ENCODE measurements around the gene MAD1L1. TPM values are rescaled to one million over a fixed set of nuclear protein-coding genes. Genes with fewer than 3 reads are reported as not detected.

The MAD1L1 gene
- total and polyA plus RNA-seq, 2 of the 4 experiments (the other 2 are of a cell fraction) = 29.0 to 40.9 TPM

GRCh38 chr7:1939434-1940401 is 293.0 kb downstream of the MAD1L1 start:
- Histone ChIP-seq H3K14ac (replicated peaks; ENCODE audit: low read depth, low read length) (no peak overlapping the region), H2AK5ac (ENCODE audit: low read depth, low read length) (no peak overlapping the region; the same call in 1 of the 2 replicates), H3K79me1 (ENCODE audit: low read depth in 1 of 2, low read length in 2 of 2) (peaks cover 0 to 5% of the 10 kb centered on the region in 2 experiments; a peak in 2 of 4 replicates), H3K27ac (ENCODE audit: insufficient read depth, low read length) (no peak overlapping the region), H3K18ac (ENCODE audit: low read depth, low read length) (no peak overlapping the region), H2BK20ac (ENCODE audit: low read depth, low read length) (no peak overlapping the region), H3K23ac (ENCODE audit: low read depth, low read length) (no peak overlapping the region), H2AFZ (replicated peaks; ENCODE audit: low read length, poor library complexity) (no peak overlapping the region), H3K4me3 (ENCODE audit: insufficient read depth, low read depth, low read length) (no peak overlapping the region), H3K4me1 (ENCODE audit: control insufficient read depth, insufficient read depth, low read length) (peaks cover 4% of the 10 kb centered on the region), H3K9me3 (ENCODE audit: control insufficient read depth, insufficient read depth, low read length) (no peaks in the 10 kb centered on the region), H3K56ac (ENCODE audit: extremely low read depth, insufficient read depth, low read length) (no peak overlapping the region), H3K9me1 (ENCODE audit: insufficient read depth, low read length) (0 out of 2 replicates have a peak, but pooled peaks cover 6% of the 10 kb centered on the region), H4K8ac (ENCODE audit: low read depth in 2 of 2, low read length in 2 of 2) (no peak overlapping the region), H2AK9ac (replicated peaks; ENCODE audit: low read depth, low read length, poor library complexity) (peak overlapping the region; percentile 55), H4K5ac (ENCODE audit: low read depth, low read length) (no peak overlapping the region), H3K27me3 (ENCODE audit: control insufficient read depth, insufficient read depth, low read length) (no peaks in the 10 kb centered on the region), H3K36me3 (ENCODE audit: control insufficient read depth, insufficient read depth, low read length) (peaks cover 2% of the 10 kb centered on the region; the same call in 1 of the 2 replicates), H2BK15ac (ENCODE audit: low read depth, low read length) (no peak overlapping the region), H2BK120ac (ENCODE audit: low read depth, low read length) (no peak overlapping the region), H4K91ac (ENCODE audit: insufficient read depth, low read depth, low read length) (no peak overlapping the region), H4K20me1 (ENCODE audit: insufficient read depth, low read length) (no peaks in the 10 kb centered on the region), H2BK5ac (ENCODE audit: low read depth, low read length, poor library complexity, severe bottlenecking) (no peak overlapping the region), H3K4me2 (ENCODE audit: low read depth, low read length) (no peak overlapping the region), H3K4ac (ENCODE audit: low read depth, low read length) (0 out of 2 replicates have a peak overlapping the region, but pooled peaks have one; percentile 48), H3K9ac (ENCODE audit: low read depth, low read length) (no peak overlapping the region)
- 97% methylated on average over 6 of the region's 28 CpGs; no CpG with 5 or more reads in 1 of the 2 experiments for WGBS, 2 experiments (ENCODE audit: extremely low coverage in 2 of 2, insufficient read length in 1 of 2)
- BruUV-seq (replicated peaks) = no TSS peak
- intact Hi-C loops (cut with micrococcal nuclease) = no loop called here
- dilution Hi-C loops (cut with HindIII; ENCODE audit: low sequenced_read_pairs, unreplicated experiment) = no loop called here
- POLR2A ChIA-PET (ENCODE audit: unreplicated experiment) = no interaction called here
- CTCF ChIA-PET = no interaction called here
- in situ Hi-C loops (cut with MboI; ENCODE audit: low sequenced_read_pairs) = no loop called here
- DNase-seq (no peak), ATAC-seq (ENCODE audit: low read depth) (no peak)
- TF ChIP-seq CHD1 (IDR thresholded peaks at IDR 0.05; ENCODE audit: low read depth, low read length) = no peak
- TF ChIP-seq RCOR1 (IDR thresholded peaks at IDR 0.05; ENCODE audit: insufficient replicate concordance, low read length) = no peak
- no peak for TF ChIP-seq MAZ (IDR thresholded peaks at IDR 0.05; ENCODE audit: borderline replicate concordance, low read depth, low read length)
- no peak for TF ChIP-seq RAD21 (IDR thresholded peaks at IDR 0.05; ENCODE audit: low read length)
- no peak for TF ChIP-seq BHLHE40 (IDR thresholded peaks at IDR 0.05; ENCODE audit: low read depth, low read length)
- TF ChIP-seq, protein P1, sequence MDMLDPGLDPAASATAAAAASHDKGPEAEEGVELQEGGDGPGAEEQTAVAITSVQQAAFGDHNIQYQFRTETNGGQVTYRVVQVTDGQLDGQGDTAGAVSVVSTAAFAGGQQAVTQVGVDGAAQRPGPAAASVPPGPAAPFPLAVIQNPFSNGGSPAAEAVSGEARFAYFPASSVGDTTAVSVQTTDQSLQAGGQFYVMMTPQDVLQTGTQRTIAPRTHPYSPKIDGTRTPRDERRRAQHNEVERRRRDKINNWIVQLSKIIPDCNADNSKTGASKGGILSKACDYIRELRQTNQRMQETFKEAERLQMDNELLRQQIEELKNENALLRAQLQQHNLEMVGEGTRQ (IDR thresholded peaks at IDR 0.05; ENCODE audit: low read depth, low read length) = no peak
- TF ChIP-seq MXI1 (IDR thresholded peaks at IDR 0.05; ENCODE audit: borderline replicate concordance, low read depth, low read length) = no peak
- TF ChIP-seq MAFK (IDR thresholded peaks at IDR 0.05; ENCODE audit: low read depth, low read length) = no peak
- TF ChIP-seq NFE2L2 (IDR thresholded peaks at IDR 0.05; ENCODE audit: low read depth, low read length) = no peak
- no peak for TF ChIP-seq RFX5 (IDR thresholded peaks at IDR 0.05; ENCODE audit: low read depth, low read length)
- TF ChIP-seq POLR2A (IDR thresholded peaks at IDR 0.05; ENCODE audit: low read depth, low read length) = no peak
- TF ChIP-seq CEBPB (IDR thresholded peaks at IDR 0.05; ENCODE audit: low read depth, low read length) = no peak
- TF ChIP-seq, protein P2, sequence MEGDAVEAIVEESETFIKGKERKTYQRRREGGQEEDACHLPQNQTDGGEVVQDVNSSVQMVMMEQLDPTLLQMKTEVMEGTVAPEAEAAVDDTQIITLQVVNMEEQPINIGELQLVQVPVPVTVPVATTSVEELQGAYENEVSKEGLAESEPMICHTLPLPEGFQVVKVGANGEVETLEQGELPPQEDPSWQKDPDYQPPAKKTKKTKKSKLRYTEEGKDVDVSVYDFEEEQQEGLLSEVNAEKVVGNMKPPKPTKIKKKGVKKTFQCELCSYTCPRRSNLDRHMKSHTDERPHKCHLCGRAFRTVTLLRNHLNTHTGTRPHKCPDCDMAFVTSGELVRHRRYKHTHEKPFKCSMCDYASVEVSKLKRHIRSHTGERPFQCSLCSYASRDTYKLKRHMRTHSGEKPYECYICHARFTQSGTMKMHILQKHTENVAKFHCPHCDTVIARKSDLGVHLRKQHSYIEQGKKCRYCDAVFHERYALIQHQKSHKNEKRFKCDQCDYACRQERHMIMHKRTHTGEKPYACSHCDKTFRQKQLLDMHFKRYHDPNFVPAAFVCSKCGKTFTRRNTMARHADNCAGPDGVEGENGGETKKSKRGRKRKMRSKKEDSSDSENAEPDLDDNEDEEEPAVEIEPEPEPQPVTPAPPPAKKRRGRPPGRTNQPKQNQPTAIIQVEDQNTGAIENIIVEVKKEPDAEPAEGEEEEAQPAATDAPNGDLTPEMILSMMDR (conservative IDR thresholded peaks at IDR 0.05; ENCODE audit: low read depth, low read length) = no peak
- TF ChIP-seq ELK1 (IDR thresholded peaks at IDR 0.05; ENCODE audit: borderline replicate concordance, low read depth, low read length) = no peak
